ENCODE data around the gene PAM.

- no peak for TF ChIP-seq CTCF (IDR thresholded peaks at IDR 0.05 in 4 of 5, conservative IDR thresholded peaks at IDR 0.05 in 1 of 5)
- TF ChIP-seq POLR2A (IDR thresholded peaks at IDR 0.05): no peak
Measured at GRCh38 chr5:103075442-103075841, 320.3 kb downstream of the PAM start.
